ENCODE data around the gene ARFRP1. TPM values are rescaled to one million over a fixed set of nuclear protein-coding genes. Genes with fewer than 3 reads are reported as not detected.

ARFRP1 gene
- total and polyA plus RNA-seq, 2 of the 13 experiments (the other 11 are each of a cell fraction or from before 2014, with no cell fraction given): 32.0 to 51.1 TPM

- TF ChIP-seq DNMT3B (CRISPR knock-in tag; conservative IDR thresholded peaks at IDR 0.05) (no peak), YY1 (IDR thresholded peaks at IDR 0.05; ENCODE audit: insufficient read depth, insufficient replicate concordance, low read depth, low read length) (no peak), ZMYM3 (CRISPR knock-in tag; IDR thresholded peaks at IDR 0.05) (no peak), PCBP1 (IDR thresholded peaks at IDR 0.05; ENCODE audit: borderline replicate concordance, low read depth, low read length) (0 out of 2 replicates have a peak, but pooled peaks have one; percentile 23), ZNF264 (CRISPR knock-in tag; IDR thresholded peaks at IDR 0.05) (no peak), HCFC1 (IDR thresholded peaks at IDR 0.05; ENCODE audit: low read depth, low read length) (no peak), MTERF4 (CRISPR knock-in tag; IDR thresholded peaks at IDR 0.05) (no peak), GTF2F1 (IDR thresholded peaks at IDR 0.05; ENCODE audit: low read length) (0 out of 2 replicates have a peak, but pooled peaks have one; percentile 5), ZFP36L2 (CRISPR knock-in tag; IDR thresholded peaks at IDR 0.05) (no peak), ZHX1 (CRISPR knock-in tag; IDR thresholded peaks at IDR 0.05; ENCODE audit: low read depth) (peak; percentile 30; the same call in 1 of the 2 replicates), ATRX (CRISPR knock-in tag; IDR thresholded peaks at IDR 0.05; ENCODE audit: borderline replicate concordance) (no peak), NR2F2 (IDR thresholded peaks at IDR 0.05; ENCODE audit: borderline replicate concordance, low read depth) (peak; percentile 46; the same call in 1 of the 2 replicates), ZNF547 (CRISPR knock-in tag; IDR thresholded peaks at IDR 0.05) (peak; percentile 68; the same call in 1 of the 2 replicates), THAP8 (CRISPR knock-in tag; IDR thresholded peaks at IDR 0.05; ENCODE audit: borderline replicate concordance) (no peak), ARID3A (IDR thresholded peaks at IDR 0.05; ENCODE audit: low read depth, low read length) (no peak), MTF1 (CRISPR knock-in tag; IDR thresholded peaks at IDR 0.05) (no peak), ARID4A (CRISPR knock-in tag; IDR thresholded peaks at IDR 0.05; ENCODE audit: borderline replicate concordance) (no peak; the same call in 1 of the 2 replicates)
These were observed 29.3 kb upstream of the ARFRP1 start (continued) for GRCh38 chr20:63736893-63737694.
